Stimulated activated CD4-positive, alpha-beta T cell treated with anti-CD3 and anti-CD28 coated beads, Interleukin-12 subunit alpha, Interleukin-12 subunit beta, amount 100 ng/mL, for 48 hours (primary cell): Measurements from ENCODE around the gene DYNLL2.
"Not testable (repeated sequence)": the region's sequence is repeated elsewhere in the genome, so short reads cannot be mapped to it uniquely, and the experiment has no call there.

ENCODE experiments used
- DNase-seq, 3 donors: peaks; one replicate each; pipeline ENCODE4 v3.0.0-alpha.2; 2020; ENCODE audit warnings: low read depth in 2 of 3, low spot score in 1 of 3

DYNLL2 gene

DNA sequence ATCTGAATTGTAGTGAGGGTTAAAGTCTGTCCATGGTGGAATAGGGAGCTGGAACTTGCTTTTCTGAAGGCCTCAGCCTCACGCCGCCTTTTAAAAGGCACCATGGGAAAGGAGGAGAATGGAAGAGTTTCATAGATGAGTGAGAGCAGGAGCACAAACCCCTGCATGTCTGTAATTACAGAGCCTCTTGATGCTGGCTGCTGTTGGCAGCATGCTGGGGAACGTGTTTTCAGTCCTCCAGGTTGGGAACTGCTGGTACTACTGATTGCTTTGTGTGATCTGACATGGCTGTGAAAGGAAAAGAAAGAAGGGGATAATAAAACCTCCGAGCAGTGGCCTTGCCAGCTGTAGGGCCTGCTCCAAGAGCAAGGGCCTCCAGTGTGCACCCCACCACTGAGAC lies 16.8 kb upstream of the DYNLL2 start:
- no peak for DNase-seq

DNA sequence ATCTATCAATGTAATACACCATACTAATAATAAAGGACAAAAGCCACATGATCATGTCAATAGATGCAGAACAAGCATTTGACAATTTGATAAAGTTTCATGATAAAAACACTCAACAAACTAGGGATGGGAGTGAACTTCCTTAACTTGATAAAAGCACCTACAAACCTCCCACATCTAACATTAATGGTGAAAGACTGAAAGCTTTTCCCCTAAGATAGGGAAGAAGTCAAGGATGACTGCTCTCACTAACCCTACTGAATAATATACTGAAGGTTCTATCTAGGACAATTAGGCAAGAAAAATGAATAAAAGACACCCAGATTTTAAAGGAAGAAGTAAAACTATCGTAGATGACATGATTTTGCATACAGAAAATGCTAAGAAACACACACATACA lies 10.4 kb upstream of the DYNLL2 start:
- no peak for DNase-seq

DNA sequence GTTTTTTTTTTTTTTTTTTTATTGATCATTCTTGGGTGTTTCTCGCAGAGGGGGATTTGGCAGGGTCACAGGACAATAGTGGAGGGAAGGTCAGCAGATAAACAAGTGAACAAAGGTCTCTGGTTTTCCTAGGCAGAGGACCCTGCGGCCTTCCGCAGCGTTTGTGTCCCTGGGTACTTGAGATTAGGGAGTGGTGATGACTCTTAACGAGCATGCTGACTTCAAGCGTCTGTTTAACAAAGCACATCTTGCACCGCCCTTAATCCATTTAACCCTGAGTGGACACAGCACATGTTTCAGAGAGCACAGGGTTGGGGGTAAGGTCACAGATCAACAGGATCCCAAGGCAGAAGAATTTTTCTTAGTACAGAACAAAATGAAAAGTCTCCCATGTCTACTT lies 10.0 kb upstream of the DYNLL2 start:
- DNase-seq: not testable (repeated sequence)

GRCh38 chr17:58074406-58074805 lies 8.8 kb upstream of the DYNLL2 start:
- DNase-seq: not testable (repeated sequence)

DNA sequence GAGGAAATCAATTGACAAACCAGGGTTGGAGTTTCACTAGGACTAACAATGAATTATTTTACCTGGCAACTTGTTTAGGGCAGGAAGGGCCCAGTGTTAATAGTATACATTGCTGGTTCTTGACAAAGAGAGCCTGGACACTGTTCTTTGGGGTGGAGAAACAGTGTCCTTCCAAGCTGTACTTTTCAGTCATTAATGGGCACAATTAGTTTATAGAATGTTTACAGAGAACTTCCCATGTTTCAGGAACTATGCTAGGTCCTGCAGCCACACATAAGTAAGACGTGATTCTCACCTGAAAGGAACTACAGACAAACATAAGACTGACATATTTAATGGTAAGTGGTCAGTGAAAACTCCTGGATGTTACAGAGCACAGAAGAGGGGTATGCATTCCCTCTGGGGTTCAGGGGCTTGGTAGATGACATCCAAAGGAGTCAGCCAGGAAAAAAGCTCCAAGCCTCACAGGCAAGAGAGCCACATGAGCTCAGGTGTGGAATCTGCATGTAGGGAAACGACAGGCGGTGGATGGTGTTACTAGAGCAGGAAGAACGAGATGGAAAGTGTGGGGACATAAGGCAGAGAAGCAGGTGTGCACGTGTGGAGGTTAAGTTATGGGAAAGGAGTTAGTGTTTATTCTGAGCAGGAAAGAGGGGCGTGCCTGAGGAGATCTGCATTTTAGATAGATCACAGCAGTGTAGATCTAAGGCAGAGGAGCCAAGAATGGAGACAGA lies 3.8 kb upstream of the DYNLL2 start:
- DNase-seq: no peak

GRCh38 chr17:58081646-58082340 lies 1.4 kb upstream of the DYNLL2 start:
- no peak for DNase-seq

- DNase-seq: no peak
These were observed 814 bp upstream of the DYNLL2 start for GRCh38 chr17:58082341-58082869.

DNA sequence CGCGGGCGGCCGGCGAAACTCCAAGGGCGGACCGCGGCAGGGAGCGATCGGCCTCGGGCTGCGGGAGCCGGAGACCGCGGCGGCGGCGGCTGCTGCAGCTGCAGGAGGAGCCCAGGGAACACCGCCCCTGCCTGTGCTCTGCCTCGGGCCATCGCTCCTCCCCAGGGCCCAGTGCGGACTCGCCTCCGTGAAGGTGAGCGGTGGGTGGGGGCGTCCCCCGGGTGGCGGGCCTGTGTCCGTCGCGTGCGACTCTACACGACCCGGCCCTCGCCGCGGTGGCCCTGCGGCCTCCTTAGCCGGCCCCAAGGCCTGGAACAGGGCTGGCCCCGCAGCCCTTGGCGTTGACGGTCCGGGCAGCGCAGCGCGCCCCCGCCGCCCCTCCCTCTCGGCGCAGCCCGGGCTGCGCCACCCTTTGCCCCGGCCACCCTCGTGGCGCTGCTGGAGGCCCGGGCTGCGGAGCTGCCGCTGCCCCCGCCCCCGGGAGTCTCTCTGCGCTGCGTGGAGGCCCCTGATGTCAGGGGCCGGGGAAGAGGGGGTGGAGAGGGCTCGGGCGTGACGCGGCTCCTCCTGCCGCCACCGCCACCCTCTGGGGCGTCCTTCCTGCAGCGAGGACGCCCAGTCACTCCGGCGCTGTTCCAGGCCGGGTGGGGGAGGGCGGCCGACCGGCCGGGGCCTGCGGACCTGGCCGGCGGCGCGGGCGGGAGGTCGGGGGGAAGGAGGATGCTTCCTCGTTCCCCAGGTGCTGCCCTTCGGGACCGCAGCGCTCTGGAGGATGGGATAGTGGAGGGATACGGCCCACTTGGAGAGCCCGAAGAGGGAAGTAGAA lies 485 bp downstream of the DYNLL2 start:
- peak; percentile 34 to 50 (median 35) for DNase-seq

- peak; percentile 10 to 23 (median 14) for DNase-seq
These were observed 1.2 kb downstream of the DYNLL2 start for GRCh38 chr17:58084317-58084981.

GRCh38 chr17:58085039-58085715 lies 2.0 kb downstream of the DYNLL2 start:
- DNase-seq: no peak

GRCh38 chr17:58086953-58087352 lies 3.7 kb downstream of the DYNLL2 start:
- DNase-seq: no peak

DNA sequence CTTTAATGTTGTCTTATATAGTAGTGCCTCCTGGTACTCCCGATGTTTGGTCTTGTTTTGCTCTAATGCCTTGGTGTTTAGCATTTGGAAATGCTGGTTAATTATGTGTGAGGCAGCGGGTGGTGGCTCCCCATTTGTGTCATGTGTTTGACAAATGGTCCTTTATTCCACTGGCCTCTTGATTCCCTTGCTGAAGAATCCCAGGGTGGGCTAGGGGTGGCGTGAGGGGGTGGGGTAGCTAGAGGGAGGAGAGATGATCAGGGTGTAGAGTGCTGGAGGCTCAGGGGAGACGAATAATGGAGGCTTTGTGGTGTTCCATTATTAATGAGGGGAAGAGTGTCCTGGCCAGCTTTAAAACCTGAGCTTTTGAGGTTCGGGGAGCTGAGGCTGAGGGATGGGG lies 5.4 kb downstream of the DYNLL2 start:
- no peak for DNase-seq

GRCh38 chr17:58089111-58089510 lies 5.9 kb downstream of the DYNLL2 start:
- no peak for DNase-seq

DNA sequence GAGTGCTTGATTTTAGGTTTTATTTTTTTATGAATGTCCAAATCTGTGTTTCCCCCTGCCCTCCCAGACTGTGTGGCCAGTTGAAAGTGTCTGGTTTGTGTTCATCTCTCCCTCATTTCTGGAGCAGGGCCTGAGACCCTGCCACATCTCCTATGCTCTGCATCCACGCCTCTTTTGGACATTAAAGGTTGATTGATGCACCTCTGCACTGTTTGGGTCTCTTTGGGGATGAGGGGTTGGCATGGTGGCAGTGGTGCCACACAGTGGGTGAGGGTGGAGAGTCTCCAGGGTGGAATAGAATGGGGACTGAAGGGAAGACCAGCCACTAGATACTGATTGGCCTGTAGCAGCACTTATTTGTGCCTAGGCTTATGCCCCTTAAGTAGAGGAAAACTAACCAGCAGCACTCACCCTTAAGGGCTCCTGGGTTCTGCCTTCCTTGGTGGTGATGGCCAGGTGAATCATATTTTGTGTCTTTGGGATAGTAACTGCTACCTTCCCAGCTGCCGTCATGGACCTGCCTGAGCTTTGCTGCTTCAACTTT lies 7.9 kb downstream of the DYNLL2 start:
- no peak for DNase-seq

DNA sequence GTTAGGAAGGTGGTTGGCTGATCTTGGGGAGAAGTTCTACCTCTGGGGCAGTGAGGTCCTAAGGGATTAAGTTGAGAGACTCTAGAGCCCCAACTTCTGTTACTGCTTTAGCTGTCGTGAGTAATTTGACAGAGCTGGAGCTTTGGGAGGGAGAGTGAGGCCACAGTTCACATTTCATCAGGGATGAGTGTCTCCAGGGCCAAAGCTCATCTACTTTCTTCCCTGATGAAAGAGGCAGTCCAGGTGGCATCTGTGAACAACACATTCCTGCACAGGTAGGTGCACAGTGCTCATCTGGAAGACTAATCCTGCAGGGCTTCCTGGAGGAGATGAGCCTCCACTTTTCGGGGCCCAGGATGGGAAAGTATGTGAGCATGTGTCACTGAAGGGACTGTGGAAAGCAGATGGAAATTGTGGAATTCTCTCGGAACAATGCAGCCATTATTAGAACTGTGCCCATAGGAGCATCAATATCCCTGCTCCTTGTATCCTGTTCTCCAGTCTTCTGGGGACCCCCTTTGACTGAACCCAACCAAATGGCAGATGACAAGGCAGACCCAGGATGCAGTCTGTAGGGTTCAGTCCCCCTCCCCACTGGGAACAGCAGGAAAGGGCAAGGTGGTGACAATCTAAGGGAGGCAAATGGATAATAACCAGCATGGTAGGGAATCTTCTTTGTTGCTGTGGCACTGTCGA lies 9.0 kb downstream of the DYNLL2 start:
- DNase-seq: no peak

- DNase-seq: no peak
These were observed 9.7 kb downstream of the DYNLL2 start for GRCh38 chr17:58092797-58093385.

GRCh38 chr17:58094118-58094517 lies 10.9 kb downstream of the DYNLL2 start:
- DNase-seq: no peak

DNA sequence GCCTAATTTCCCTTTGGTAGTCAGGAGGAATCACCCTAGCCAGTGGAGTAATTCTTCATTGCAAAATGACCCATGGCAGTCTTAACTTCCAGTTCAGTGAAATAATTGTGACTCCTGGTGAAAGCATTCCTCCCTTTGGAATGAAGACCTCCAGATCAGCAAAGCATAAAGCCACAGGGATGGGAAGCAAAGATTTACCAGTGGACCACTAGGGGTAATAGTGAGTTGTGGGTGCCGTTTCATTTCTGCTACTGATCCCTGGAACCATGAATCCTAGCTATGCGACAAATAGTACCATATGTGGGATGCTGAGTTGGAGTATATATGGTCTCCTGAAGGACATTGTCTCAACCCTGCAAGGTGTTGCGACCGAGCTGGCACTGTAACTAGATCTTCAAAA lies 13.7 kb downstream of the DYNLL2 start:
- DNase-seq: no peak

GRCh38 chr17:58097384-58098088 lies 14.3 kb downstream of the DYNLL2 start:
- DNase-seq: no peak
